NB4 (cell line): ENCODE data around the gene TMC6.

Source experiments
- MYC ChIP-seq: IDR thresholded peaks from 2 replicates; pipeline ENCODE4 v1.6.1; 2011; ENCODE audit warnings: low read depth, low read length
- POLR2A ChIP-seq: IDR thresholded peaks from 2 replicates; pipeline ENCODE4 v1.6.1; 2011; ENCODE audit warnings: mild to moderate bottlenecking; ENCODE audit not compliant: insufficient read length; ENCODE audit errors: extremely low read depth
- TF ChIP-seq, protein P1 (sequence below): IDR thresholded peaks from one replicate; pipeline ENCODE4 v1.5.1; 2012; ENCODE audit warnings: low read depth, low read length

- TF ChIP-seq, protein P1, sequence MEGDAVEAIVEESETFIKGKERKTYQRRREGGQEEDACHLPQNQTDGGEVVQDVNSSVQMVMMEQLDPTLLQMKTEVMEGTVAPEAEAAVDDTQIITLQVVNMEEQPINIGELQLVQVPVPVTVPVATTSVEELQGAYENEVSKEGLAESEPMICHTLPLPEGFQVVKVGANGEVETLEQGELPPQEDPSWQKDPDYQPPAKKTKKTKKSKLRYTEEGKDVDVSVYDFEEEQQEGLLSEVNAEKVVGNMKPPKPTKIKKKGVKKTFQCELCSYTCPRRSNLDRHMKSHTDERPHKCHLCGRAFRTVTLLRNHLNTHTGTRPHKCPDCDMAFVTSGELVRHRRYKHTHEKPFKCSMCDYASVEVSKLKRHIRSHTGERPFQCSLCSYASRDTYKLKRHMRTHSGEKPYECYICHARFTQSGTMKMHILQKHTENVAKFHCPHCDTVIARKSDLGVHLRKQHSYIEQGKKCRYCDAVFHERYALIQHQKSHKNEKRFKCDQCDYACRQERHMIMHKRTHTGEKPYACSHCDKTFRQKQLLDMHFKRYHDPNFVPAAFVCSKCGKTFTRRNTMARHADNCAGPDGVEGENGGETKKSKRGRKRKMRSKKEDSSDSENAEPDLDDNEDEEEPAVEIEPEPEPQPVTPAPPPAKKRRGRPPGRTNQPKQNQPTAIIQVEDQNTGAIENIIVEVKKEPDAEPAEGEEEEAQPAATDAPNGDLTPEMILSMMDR, result no peak
- TF ChIP-seq POLR2A (no peak), MYC (no peak)
Observed at GRCh38 chr17:78170692-78171590, 42.4 kb upstream of the TMC6 start.
